Mammary epithelial cell (primary cell): Measurements from ENCODE around the gene HSBP1.

Experiments used
- CTCF ChIP-seq, 2 donors: IDR thresholded peaks in 1 of 2; conservative IDR thresholded peaks in 1 of 2; 2 replicates each; pipeline ENCODE4 v1.5.1; 2011 to 2012; ENCODE audit warnings: inconsistent platforms in 2 of 2, low read length in 2 of 2, mild to moderate bottlenecking in 2 of 2, control low read depth in 1 of 2, low read depth in 1 of 2; ENCODE audit not compliant: insufficient read depth in 1 of 2; ENCODE audit errors: extremely low read depth in 1 of 2
- EZH2 ChIP-seq: IDR thresholded peaks from 2 replicates; pipeline ENCODE4 v1.6.1; 2012; ENCODE audit warnings: low read length, inconsistent platforms, borderline replicate concordance

- TF ChIP-seq EZH2 (no peak), CTCF (conservative IDR thresholded peaks at IDR 0.05 in 1 of 2, IDR thresholded peaks at IDR 0.05 in 1 of 2; ENCODE audit: extremely low read depth in 1 of 2, insufficient read depth in 1 of 2, low read depth in 1 of 2, low read length in 2 of 2) (no peak)
Observed at GRCh38 chr16:83792391-83792790, 15.4 kb upstream of the HSBP1 start.
